Esophagus squamous epithelium (tissue), 5 donors: Measurements from ENCODE around the gene MICU2. TPM values are rescaled to one million over a fixed set of nuclear protein-coding genes. Genes with fewer than 3 reads are reported as not detected.

ENCODE experiments used
- DNase-seq: peaks from one replicate; lab custom pipeline; 2025; lab: John Stamatoyannopoulos, UW
- H3K27ac ChIP-seq, 4 donors: fragments of 200-600 bp; sonication (generic); one replicate each; pipeline ENCODE4 v1.5.1; 2016 to 2019; ENCODE audit warnings: mild to moderate bottlenecking in 1 of 4
- H3K27me3 ChIP-seq, 4 donors: fragments of 200-600 bp; sonication (generic); 1 replicate in 3 of 4; 2 replicates in 1 of 4; pipeline versions ENCODE4 v1.5.1 to v1.6.0; 2017 to 2021; ENCODE audit warnings: antibody characterized with exemption in 1 of 4
- H3K36me3 ChIP-seq, 3 donors: fragments of 200-600 bp; sonication (generic); one replicate each; pipeline ENCODE4 v1.5.1; 2016 to 2019
- H3K4me1 ChIP-seq, 3 donors: fragments of 200-600 bp; sonication (generic); one replicate each; pipeline ENCODE4 v1.5.1; 2017 to 2019
- H3K4me3 ChIP-seq, 4 donors: fragments of 200-600 bp; sonication (generic); 1 replicate in 3 of 4; 2 replicates in 1 of 4; pipeline ENCODE4 v1.5.1; 2016 to 2019; ENCODE audit warnings: mild to moderate bottlenecking in 2 of 4, moderate library complexity in 1 of 4
- H3K9me3 ChIP-seq, 3 donors: fragments of 200-600 bp; sonication (generic); one replicate each; pipeline ENCODE4 v1.5.1; 2016 to 2019
- POLR2A ChIP-seq, 4 donors: fragments of 450-650 bp; IDR thresholded peaks; one replicate each; pipeline ENCODE4 v1.6.1; 2017; ENCODE audit warnings: antibody characterized with exemption in 4 of 4, mild to moderate bottlenecking in 4 of 4, moderate library complexity in 3 of 4
- WGBS, 2 donors: methylation state at CpG; one replicate each; pipeline ENCODE4 v1.1.5; 2018; 5-methylcytosine and 5-hydroxymethylcytosine counted together
- intact Hi-C: fragments of 100-400 bp; cut with DNase I; formaldehyde crosslinking; loops from one replicate; pipeline ENCODE4 v1.15.0; 2022
- total RNA-seq, 4 donors: library from RNA; depleted of rRNA; stranded (reverse); fragments of >200 nt; gene quantifications; one replicate each; pipeline ENCODE4 v1.1.0, GENCODE V29; 2016
- TF ChIP-seq, protein P1 (sequence below), 6 experiments: fragments of 450-650 bp in 4 of 6; fragments of 200-600 bp in 2 of 6; sonication (generic) in 2 of 6; IDR thresholded peaks; one replicate each; pipeline ENCODE4 v1.5.1; 2016 to 2019; ENCODE audit warnings: antibody characterized with exemption in 6 of 6, mild to moderate bottlenecking in 4 of 6, moderate library complexity in 4 of 6
- donor health status: DM: yes; HTN: yes; CAD: no.

MICU2 gene
- total RNA-seq, 4 donors from 2014 or later, result 48.4 to 61.6 (median 51.9) TPM

DNA sequence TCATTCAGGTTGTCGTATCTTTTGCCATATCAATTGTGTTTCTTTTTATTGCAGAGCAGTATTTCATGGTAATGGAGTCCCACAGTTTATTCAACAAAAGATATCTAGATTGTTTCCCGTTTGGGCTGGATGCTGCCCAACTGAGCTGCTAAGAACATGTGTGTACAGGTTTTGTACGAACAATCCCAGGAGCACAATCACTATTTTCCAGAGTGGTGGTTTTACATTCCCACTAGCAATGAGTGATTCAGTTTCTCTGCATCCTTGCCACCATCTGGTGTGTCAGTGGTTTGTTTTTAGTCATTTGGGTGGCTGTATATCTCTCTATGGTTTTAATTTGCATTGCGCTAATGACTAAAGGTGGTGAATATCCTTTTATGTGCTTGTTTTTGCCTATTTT lies 92.1 kb downstream of the MICU2 start:
- peaks cover 0 to 61% (median 0%) of the 10 kb centered on the region in 3 donors for H3K36me3 ChIP-seq
- no peak for DNase-seq
- H3K9me3 ChIP-seq, result no peaks in the 10 kb centered on the region
- H3K4me1 ChIP-seq, result peaks cover 0 to 6% (median 0%) of the 10 kb centered on the region in 3 donors
- TF ChIP-seq, protein P1, sequence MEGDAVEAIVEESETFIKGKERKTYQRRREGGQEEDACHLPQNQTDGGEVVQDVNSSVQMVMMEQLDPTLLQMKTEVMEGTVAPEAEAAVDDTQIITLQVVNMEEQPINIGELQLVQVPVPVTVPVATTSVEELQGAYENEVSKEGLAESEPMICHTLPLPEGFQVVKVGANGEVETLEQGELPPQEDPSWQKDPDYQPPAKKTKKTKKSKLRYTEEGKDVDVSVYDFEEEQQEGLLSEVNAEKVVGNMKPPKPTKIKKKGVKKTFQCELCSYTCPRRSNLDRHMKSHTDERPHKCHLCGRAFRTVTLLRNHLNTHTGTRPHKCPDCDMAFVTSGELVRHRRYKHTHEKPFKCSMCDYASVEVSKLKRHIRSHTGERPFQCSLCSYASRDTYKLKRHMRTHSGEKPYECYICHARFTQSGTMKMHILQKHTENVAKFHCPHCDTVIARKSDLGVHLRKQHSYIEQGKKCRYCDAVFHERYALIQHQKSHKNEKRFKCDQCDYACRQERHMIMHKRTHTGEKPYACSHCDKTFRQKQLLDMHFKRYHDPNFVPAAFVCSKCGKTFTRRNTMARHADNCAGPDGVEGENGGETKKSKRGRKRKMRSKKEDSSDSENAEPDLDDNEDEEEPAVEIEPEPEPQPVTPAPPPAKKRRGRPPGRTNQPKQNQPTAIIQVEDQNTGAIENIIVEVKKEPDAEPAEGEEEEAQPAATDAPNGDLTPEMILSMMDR (IDR thresholded peaks at IDR 0.05), result no peak
- TF ChIP-seq POLR2A (IDR thresholded peaks at IDR 0.05), result no peak
- intact Hi-C loops, result no loop called here
- no peak overlapping the region for H3K4me3 ChIP-seq
- no peak overlapping the region for H3K27ac ChIP-seq
- WGBS, 2 donors, result 29 to 42% methylated on average over 4 of the region's 4 CpGs
- no peaks in the 10 kb centered on the region for H3K27me3 ChIP-seq

DNA sequence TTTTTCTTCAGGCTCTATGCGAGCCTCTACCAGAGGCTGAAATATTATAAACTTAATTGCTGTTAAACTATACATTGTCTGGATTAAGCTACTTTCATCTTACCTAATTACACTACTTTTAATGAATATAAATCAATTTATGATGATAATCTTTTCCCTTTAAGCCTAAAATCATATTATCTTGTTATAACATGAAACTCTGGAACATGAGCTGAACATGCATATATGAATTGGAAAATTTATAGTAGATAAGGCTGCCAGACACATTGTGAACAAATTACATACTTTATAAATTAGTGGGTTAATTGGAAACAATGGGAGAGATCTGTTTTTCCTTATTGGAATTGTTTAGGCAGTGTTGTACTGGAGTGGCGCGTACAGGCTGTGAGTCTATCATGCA lies 99.6 kb downstream of the MICU2 start:
- Histone ChIP-seq H3K4me1 (no peaks in the 10 kb centered on the region), H3K27ac (no peak overlapping the region), H3K27me3 (no peaks in the 10 kb centered on the region), H3K36me3 (peaks cover 0 to 73% (median 0%) of the 10 kb centered on the region in 3 donors), H3K4me3 (no peak overlapping the region), H3K9me3 (no peaks in the 10 kb centered on the region)
- no peak for DNase-seq
- 93 to 95% methylated on average over 3 of the region's 3 CpGs for WGBS, 2 donors
- intact Hi-C loops, result no loop called here
- TF ChIP-seq, protein P1 (IDR thresholded peaks at IDR 0.05), result no peak
- TF ChIP-seq POLR2A (IDR thresholded peaks at IDR 0.05), result no peak

DNA sequence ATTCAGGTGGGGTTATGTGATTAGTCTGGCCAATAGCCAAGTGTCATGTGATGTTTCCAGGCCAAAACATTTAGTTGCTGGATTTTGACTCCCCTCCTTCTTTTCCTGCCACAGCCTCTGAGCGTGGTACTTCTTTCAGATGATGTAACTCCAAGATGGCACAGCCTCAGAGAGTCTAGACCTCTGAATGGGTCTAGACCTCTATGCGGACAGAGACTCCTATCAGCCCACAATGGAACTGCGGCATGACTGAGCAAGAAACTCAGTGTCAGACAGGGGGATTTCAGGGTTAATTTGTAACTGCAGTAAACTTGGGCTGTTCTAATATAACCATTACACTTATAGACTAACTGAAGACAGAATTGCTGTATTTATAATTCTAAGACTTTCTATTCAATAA lies 102.3 kb downstream of the MICU2 start:
- Histone ChIP-seq H3K4me1 (no peaks in the 10 kb centered on the region), H3K27me3 (no peaks in the 10 kb centered on the region), H3K36me3 (peaks cover 0 to 63% (median 0%) of the 10 kb centered on the region in 3 donors), H3K9me3 (no peaks in the 10 kb centered on the region), H3K27ac (no peak overlapping the region), H3K4me3 (no peak overlapping the region)
- DNase-seq, result no peak
- TF ChIP-seq POLR2A (IDR thresholded peaks at IDR 0.05), result no peak
- TF ChIP-seq, protein P1 (IDR thresholded peaks at IDR 0.05), result no peak
- 89 to 100% methylated on average over 3 of the region's 3 CpGs for WGBS, 2 donors
- intact Hi-C loops, result no loop called here

DNA sequence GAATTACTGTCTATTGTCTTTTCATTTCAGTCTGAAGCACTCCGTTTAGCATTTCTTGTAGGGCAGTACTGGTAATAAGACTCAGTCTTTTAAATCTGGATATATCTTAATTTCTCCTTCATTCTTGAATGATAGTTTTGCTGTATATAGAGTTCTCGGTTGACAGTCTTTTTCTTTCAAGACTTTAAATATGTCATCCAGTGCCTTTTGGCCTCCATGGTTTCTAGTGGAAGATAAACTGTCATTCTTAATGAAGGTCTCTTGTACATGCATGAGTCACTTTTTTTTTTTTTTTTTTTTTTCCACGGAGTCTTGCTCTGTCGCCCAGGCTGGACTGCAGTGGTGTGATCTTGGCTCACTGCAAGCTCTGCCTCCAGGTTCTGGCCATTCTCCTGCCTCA lies 117.6 kb downstream of the MICU2 start:
- WGBS, 2 donors, result 86 to 96% methylated on average over 4 of the region's 4 CpGs
- Histone ChIP-seq H3K27me3 (no peaks in the 10 kb centered on the region), H3K4me3 (no peak overlapping the region), H3K27ac (no peak overlapping the region), H3K4me1 (no peaks in the 10 kb centered on the region), H3K9me3 (peaks cover 0 to 21% (median 7%) of the 10 kb centered on the region in 3 donors), H3K36me3 (peaks cover 0 to 26% (median 0%) of the 10 kb centered on the region in 3 donors)
- no peak for DNase-seq
- TF ChIP-seq, protein P1 (IDR thresholded peaks at IDR 0.05), result no peak
- no peak for TF ChIP-seq POLR2A (IDR thresholded peaks at IDR 0.05)
- intact Hi-C loops, result loop anchor here (10.0 kb wide), 1 partner anchor 372 kb away; no protein-coding TSS in a partner anchor

DNA sequence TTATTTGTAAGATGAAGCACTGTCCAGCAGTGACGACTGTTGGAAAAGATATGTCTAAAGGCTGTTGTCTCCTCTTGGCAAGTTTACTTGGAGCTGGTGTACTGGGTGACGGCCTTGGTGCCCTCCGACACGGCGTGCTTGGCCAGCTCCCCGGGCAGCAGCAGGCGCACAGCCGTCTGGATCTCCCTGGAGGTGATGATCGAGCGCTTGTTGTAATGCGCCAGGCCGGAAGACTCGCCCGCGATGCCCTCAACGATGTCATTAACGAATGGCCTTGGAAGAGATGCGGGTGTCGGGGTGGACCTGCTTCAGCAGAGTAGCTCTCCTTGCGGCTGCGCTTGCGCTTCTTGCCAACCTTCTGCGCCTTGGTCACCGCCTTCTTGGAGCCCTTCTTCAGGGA lies 120.2 kb downstream of the MICU2 start:
- Histone ChIP-seq H3K9me3 (peaks cover 0 to 21% (median 7%) of the 10 kb centered on the region in 3 donors), H3K27me3 (no peaks in the 10 kb centered on the region), H3K4me3 (no peak overlapping the region), H3K4me1 (peaks cover 3 to 7% (median 5%) of the 10 kb centered on the region in 3 donors), H3K27ac (no peak overlapping the region), H3K36me3 (peaks cover 0 to under 1% (median 0%) of the 10 kb centered on the region in 3 donors)
- intact Hi-C loops, result loop anchor here (10.0 kb wide), 1 partner anchor 369 kb away; no protein-coding TSS in a partner anchor
- WGBS, 2 donors, result 88 to 91% methylated on average over 11 to 19 of the region's 24 CpGs
- TF ChIP-seq POLR2A (IDR thresholded peaks at IDR 0.05), result no peak
- TF ChIP-seq, protein P1 (IDR thresholded peaks at IDR 0.05), result no peak
- DNase-seq, result no peak
